Measurements from ENCODE around the gene ENOX2. TPM values are rescaled to one million over a fixed set of nuclear protein-coding genes. Genes with fewer than 3 reads are reported as not detected.

Gene ENOX2
- total and polyA plus RNA-seq, 2 donors (not counting 1 experiment from before 2014, with no cell fraction given), result 7.6 to 12.9 TPM

- DNase-seq (ENCODE audit: low read depth in 2 of 2), result peak; percentile 44 to 61
- Histone ChIP-seq H3K4me3 (replicated peaks in 1 of 4; ENCODE audit: control extremely low read depth in 1 of 4, insufficient read depth in 1 of 4, low read depth in 3 of 4, low read length in 4 of 4) (no peak overlapping the region), H3K27ac (ENCODE audit: insufficient read depth, low read length) (no peak overlapping the region), H3K9ac (ENCODE audit: insufficient read depth, low read length) (no peak overlapping the region), H3K4me2 (ENCODE audit: extremely low read depth, insufficient read depth, low read length) (no peak overlapping the region), H2AFZ (ENCODE audit: low read length) (no peak overlapping the region), H3K79me2 (ENCODE audit: control insufficient read depth, insufficient read depth, low read length) (no peaks in the 10 kb centered on the region), H3K36me3 (ENCODE audit: control insufficient read depth, insufficient read depth, low read length) (no peaks in the 10 kb centered on the region), H3K4me1 (ENCODE audit: control insufficient read depth, extremely low read depth, insufficient read depth, low read length) (no peaks in the 10 kb centered on the region), H3K9me3 (ENCODE audit: control insufficient read depth, insufficient read depth, low read depth, low read length) (no peaks in the 10 kb centered on the region), H4K20me1 (ENCODE audit: control insufficient read depth, extremely low read depth, insufficient read depth, low read length) (no peaks in the 10 kb centered on the region), H3K27me3 (ENCODE audit: control insufficient read depth, insufficient read depth, low read length) (no peaks in the 10 kb centered on the region)
- TF ChIP-seq EZH2 (IDR thresholded peaks at IDR 0.05; ENCODE audit: low read length, missing control alignments), result no peak
- no peak for TF ChIP-seq CTCF (conservative IDR thresholded peaks at IDR 0.05 in 1 of 2, IDR thresholded peaks at IDR 0.05 in 1 of 2; ENCODE audit: low read depth in 1 of 2, low read length in 2 of 2)
Observed at GRCh38 chrX:130874751-130875150, 28.3 kb downstream of the ENOX2 start.

- Histone ChIP-seq H3K27ac (ENCODE audit: insufficient read depth, low read length) (no peak overlapping the region), H4K20me1 (ENCODE audit: control insufficient read depth, extremely low read depth, insufficient read depth, low read length) (no peaks in the 10 kb centered on the region), H3K9ac (ENCODE audit: insufficient read depth, low read length) (no peak overlapping the region), H3K9me3 (ENCODE audit: control insufficient read depth, insufficient read depth, low read depth, low read length) (no peaks in the 10 kb centered on the region), H3K27me3 (ENCODE audit: control insufficient read depth, insufficient read depth, low read length) (no peaks in the 10 kb centered on the region), H3K4me2 (ENCODE audit: extremely low read depth, insufficient read depth, low read length) (no peak overlapping the region), H2AFZ (ENCODE audit: low read length) (no peak overlapping the region), H3K4me1 (ENCODE audit: control insufficient read depth, extremely low read depth, insufficient read depth, low read length) (no peaks in the 10 kb centered on the region), H3K79me2 (ENCODE audit: control insufficient read depth, insufficient read depth, low read length) (no peaks in the 10 kb centered on the region), H3K4me3 (replicated peaks in 1 of 4; ENCODE audit: control extremely low read depth in 1 of 4, insufficient read depth in 1 of 4, low read depth in 3 of 4, low read length in 4 of 4) (no peak overlapping the region), H3K36me3 (ENCODE audit: control insufficient read depth, insufficient read depth, low read length) (no peaks in the 10 kb centered on the region)
- DNase-seq (ENCODE audit: low read depth in 2 of 2), result peak in 1 of 2 donors; percentile 73
- no peak for TF ChIP-seq CTCF (conservative IDR thresholded peaks at IDR 0.05 in 1 of 2, IDR thresholded peaks at IDR 0.05 in 1 of 2; ENCODE audit: low read depth in 1 of 2, low read length in 2 of 2)
- no peak for TF ChIP-seq EZH2 (IDR thresholded peaks at IDR 0.05; ENCODE audit: low read length, missing control alignments)
Observed at GRCh38 chrX:130869239-130869638, 33.8 kb downstream of the ENOX2 start.

GRCh38 chrX:130861462-130861861 is 41.5 kb downstream of the ENOX2 start:
- Histone ChIP-seq H3K27me3 (ENCODE audit: control insufficient read depth, insufficient read depth, low read length) (no peaks in the 10 kb centered on the region), H2AFZ (ENCODE audit: low read length) (no peak overlapping the region), H3K9ac (ENCODE audit: insufficient read depth, low read length) (no peak overlapping the region), H4K20me1 (ENCODE audit: control insufficient read depth, extremely low read depth, insufficient read depth, low read length) (no peaks in the 10 kb centered on the region), H3K4me3 (replicated peaks in 1 of 4; ENCODE audit: control extremely low read depth in 1 of 4, insufficient read depth in 1 of 4, low read depth in 3 of 4, low read length in 4 of 4) (no peak overlapping the region), H3K9me3 (ENCODE audit: control insufficient read depth, insufficient read depth, low read depth, low read length) (no peaks in the 10 kb centered on the region), H3K36me3 (ENCODE audit: control insufficient read depth, insufficient read depth, low read length) (no peaks in the 10 kb centered on the region), H3K4me1 (ENCODE audit: control insufficient read depth, extremely low read depth, insufficient read depth, low read length) (no peaks in the 10 kb centered on the region), H3K27ac (ENCODE audit: insufficient read depth, low read length) (no peak overlapping the region), H3K79me2 (ENCODE audit: control insufficient read depth, insufficient read depth, low read length) (no peaks in the 10 kb centered on the region), H3K4me2 (ENCODE audit: extremely low read depth, insufficient read depth, low read length) (no peak overlapping the region)
- TF ChIP-seq CTCF (conservative IDR thresholded peaks at IDR 0.05 in 1 of 2, IDR thresholded peaks at IDR 0.05 in 1 of 2; ENCODE audit: low read depth in 1 of 2, low read length in 2 of 2), result no peak
- TF ChIP-seq EZH2 (IDR thresholded peaks at IDR 0.05; ENCODE audit: low read length, missing control alignments), result no peak
- no peak for DNase-seq (ENCODE audit: low read depth in 2 of 2)

Measured in fibroblast of lung (primary cell).